ENCODE measurements around the gene NCEH1. TPM values are rescaled to one million over a fixed set of nuclear protein-coding genes. Genes with fewer than 3 reads are reported as not detected.

The NCEH1 gene
- 4.8 TPM for total RNA-seq

GRCh38 chr3:172710664-172711453 lies at the start of gene NCEH1:
NCEH1 (minus strand) TSS chr3:172711067; CDS start chr3:172710984, 83 bp downstream.

GRCh38 chr3:172750368-172751174 lies 39.7 kb upstream of the NCEH1 start, which contains the start of gene ECT2:
ECT2 (plus strand) TSS chr3:172750726; CDS start chr3:172754531, 3,805 bp downstream.

Small RNA genes within 50 kb of the gene (small RNA-seq; reads per million reads assigned to genes)
- not detected for gene RNU6-547P (ENCODE audit: low replicate concordance)

Other genes starting within 250 kb of the NCEH1 start
- gene TNFSF10, start 187.6 kb downstream of the NCEH1 start, total RNA-seq: 50.2 TPM
- 19.0 TPM for gene ECT2, start 39.7 kb upstream of the NCEH1 start, total RNA-seq

Measured in metanephros (tissue), 2 donors.